HL-60 (cell line): Measurements from ENCODE around the gene IGFBP6.

Source experiments
- GABPA ChIP-seq: IDR thresholded peaks from 2 replicates; pipeline ENCODE4 v1.6.1; 2012; ENCODE audit warnings: low read depth
- POLR2AphosphoS5 ChIP-seq: IDR thresholded peaks from 2 replicates; pipeline ENCODE4 v1.6.1; 2012; ENCODE audit warnings: low read depth
- SPI1 ChIP-seq: IDR thresholded peaks from 2 replicates; pipeline ENCODE4 v1.6.1; 2012; ENCODE audit warnings: low read depth, mild to moderate bottlenecking, borderline replicate concordance
- TF ChIP-seq, protein P1 (sequence below): IDR thresholded peaks from one replicate; pipeline ENCODE4 v1.5.1; 2011; ENCODE audit warnings: low read length, control low read depth, inconsistent platforms; ENCODE audit not compliant: insufficient read depth
- TF ChIP-seq, protein P2 (sequence below): IDR thresholded peaks from 2 replicates; pipeline ENCODE4 v1.6.1; 2012; ENCODE audit warnings: low read depth; ENCODE audit not compliant: insufficient replicate concordance

DNA sequence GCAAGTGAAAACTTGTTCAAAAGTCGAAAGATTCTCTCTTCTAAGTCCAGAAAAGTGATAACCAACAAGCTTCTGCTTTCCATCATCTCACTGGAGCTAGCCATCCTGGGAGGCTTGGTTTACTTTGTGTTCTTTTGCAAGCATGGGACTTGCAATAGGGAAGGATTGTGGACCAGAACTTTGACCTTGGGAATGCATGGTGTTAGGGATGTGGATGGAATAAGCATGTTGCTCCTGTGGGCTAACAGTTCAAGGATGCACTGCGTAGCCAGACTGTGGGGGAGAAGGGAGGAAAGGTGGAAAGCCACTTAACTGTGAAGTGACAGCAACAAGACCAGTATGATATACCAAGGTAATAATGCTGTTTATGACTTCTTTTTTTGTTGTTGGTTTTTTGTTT is 34.4 kb downstream of the IGFBP6 start:
- TF ChIP-seq, protein P1, sequence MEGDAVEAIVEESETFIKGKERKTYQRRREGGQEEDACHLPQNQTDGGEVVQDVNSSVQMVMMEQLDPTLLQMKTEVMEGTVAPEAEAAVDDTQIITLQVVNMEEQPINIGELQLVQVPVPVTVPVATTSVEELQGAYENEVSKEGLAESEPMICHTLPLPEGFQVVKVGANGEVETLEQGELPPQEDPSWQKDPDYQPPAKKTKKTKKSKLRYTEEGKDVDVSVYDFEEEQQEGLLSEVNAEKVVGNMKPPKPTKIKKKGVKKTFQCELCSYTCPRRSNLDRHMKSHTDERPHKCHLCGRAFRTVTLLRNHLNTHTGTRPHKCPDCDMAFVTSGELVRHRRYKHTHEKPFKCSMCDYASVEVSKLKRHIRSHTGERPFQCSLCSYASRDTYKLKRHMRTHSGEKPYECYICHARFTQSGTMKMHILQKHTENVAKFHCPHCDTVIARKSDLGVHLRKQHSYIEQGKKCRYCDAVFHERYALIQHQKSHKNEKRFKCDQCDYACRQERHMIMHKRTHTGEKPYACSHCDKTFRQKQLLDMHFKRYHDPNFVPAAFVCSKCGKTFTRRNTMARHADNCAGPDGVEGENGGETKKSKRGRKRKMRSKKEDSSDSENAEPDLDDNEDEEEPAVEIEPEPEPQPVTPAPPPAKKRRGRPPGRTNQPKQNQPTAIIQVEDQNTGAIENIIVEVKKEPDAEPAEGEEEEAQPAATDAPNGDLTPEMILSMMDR: no peak
- TF ChIP-seq, protein P2, sequence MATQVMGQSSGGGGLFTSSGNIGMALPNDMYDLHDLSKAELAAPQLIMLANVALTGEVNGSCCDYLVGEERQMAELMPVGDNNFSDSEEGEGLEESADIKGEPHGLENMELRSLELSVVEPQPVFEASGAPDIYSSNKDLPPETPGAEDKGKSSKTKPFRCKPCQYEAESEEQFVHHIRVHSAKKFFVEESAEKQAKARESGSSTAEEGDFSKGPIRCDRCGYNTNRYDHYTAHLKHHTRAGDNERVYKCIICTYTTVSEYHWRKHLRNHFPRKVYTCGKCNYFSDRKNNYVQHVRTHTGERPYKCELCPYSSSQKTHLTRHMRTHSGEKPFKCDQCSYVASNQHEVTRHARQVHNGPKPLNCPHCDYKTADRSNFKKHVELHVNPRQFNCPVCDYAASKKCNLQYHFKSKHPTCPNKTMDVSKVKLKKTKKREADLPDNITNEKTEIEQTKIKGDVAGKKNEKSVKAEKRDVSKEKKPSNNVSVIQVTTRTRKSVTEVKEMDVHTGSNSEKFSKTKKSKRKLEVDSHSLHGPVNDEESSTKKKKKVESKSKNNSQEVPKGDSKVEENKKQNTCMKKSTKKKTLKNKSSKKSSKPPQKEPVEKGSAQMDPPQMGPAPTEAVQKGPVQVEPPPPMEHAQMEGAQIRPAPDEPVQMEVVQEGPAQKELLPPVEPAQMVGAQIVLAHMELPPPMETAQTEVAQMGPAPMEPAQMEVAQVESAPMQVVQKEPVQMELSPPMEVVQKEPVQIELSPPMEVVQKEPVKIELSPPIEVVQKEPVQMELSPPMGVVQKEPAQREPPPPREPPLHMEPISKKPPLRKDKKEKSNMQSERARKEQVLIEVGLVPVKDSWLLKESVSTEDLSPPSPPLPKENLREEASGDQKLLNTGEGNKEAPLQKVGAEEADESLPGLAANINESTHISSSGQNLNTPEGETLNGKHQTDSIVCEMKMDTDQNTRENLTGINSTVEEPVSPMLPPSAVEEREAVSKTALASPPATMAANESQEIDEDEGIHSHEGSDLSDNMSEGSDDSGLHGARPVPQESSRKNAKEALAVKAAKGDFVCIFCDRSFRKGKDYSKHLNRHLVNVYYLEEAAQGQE: no peak
- TF ChIP-seq POLR2AphosphoS5: no peak
- no peak for TF ChIP-seq GABPA
- no peak for TF ChIP-seq SPI1
